Activated naive CD4-positive, alpha-beta T cell treated with anti-CD3 and anti-CD28 coated beads for 36 hours (primary cell): ENCODE data around the gene CNDP2. TPM values are rescaled to one million over a fixed set of nuclear protein-coding genes. Genes with fewer than 3 reads are reported as not detected.

Experiments
- CTCF ChIA-PET: fragments of 350-600 bp; sonication (Branson Sonifier 250); formaldehyde crosslinking; loops from one replicate; lab custom pipeline; 2021; ENCODE audit warnings: antibody characterized with exemption; lab: Charles Lee
- DNase-seq: peaks from one replicate; pipeline ENCODE4 v3.0.0-alpha.2; 2020
- H3K27ac Mint-ChIP-seq: one replicate; pipeline ENCODE4 v1.8.0; 2021; ENCODE audit warnings: mild to moderate bottlenecking, mixed read lengths
- H3K27me3 Mint-ChIP-seq: one replicate; pipeline ENCODE4 v1.8.0; 2021; ENCODE audit warnings: low read depth, mixed read lengths
- H3K36me3 Mint-ChIP-seq: one replicate; pipeline ENCODE4 v1.8.0; 2021; ENCODE audit warnings: low read depth, mixed read lengths
- H3K4me1 Mint-ChIP-seq: one replicate; pipeline ENCODE4 v1.8.0; 2021; ENCODE audit warnings: low read depth, mixed read lengths
- H3K4me3 Mint-ChIP-seq: one replicate; pipeline ENCODE4 v1.8.0; 2021; ENCODE audit warnings: mild to moderate bottlenecking, moderate library complexity, mixed read lengths
- H3K9me3 Mint-ChIP-seq: one replicate; pipeline ENCODE4 v1.8.0; 2021; ENCODE audit warnings: mixed read lengths
- intact Hi-C: fragments of 100-400 bp; cut with micrococcal nuclease; formaldehyde crosslinking; loops from one replicate; pipeline ENCODE4 v1.15.1; 2023
- total RNA-seq, 2 experiments: library from RNA; stranded (reverse); gene quantifications; one replicate each; pipeline ENCODE4 v1.2.3, GENCODE V29; 2021

Gene CNDP2
- total RNA-seq: 100 to 1,000 TPM; 101 to 107 TPM

DNA sequence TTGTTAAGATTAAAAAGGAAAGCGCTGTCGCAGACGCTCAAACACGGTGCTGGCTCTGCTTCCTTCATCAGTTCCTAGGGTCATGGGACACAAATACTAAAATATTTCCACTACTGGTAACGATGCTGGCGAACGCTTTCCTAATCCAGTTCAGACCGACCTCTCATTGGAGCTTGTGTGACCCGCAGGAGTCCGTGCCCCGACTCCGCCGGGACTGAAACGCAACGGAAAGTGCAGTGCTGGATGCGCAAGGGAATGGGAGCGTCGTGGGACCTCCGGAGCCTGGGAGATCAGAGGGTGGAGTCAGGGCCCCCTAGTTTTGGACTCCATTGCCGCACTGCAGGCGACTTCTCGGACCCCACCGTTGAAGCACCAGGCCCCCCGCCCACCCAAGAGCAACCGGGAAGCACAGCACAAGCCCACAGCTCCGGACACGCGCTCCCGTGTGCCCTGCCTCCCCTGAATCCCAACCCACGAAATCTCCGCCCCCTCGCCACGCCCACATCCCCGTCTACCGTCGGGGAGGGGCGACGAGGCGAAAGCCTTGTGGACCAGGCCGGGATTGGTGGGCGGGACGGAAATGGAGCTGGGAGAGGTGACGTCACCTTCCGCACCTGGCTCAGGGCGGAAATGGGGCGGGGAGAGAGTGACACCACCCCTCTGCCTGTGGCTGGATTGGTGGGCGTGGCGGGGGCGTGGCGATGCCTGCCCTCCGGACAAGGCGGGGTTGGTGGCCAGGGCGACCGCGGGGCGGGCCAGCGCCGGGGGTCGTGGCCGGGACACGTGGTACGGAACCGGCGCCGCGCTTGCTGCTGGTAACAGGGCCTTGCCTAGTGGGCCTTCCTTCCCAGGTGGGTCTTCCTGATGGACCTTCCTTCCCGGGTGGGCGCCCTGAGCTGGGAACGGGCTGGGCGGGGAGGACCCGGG, at the start of gene CNDP2:
Gene CNDP2 (plus strand): TSS at position 783 of the 927 bp plus-strand sequence. CDS start 3,611 bp downstream, outside the sequence.
- peaks cover 38% of the 10 kb centered on the region for H3K4me1 Mint-ChIP-seq
- no peaks in the 10 kb centered on the region for H3K9me3 Mint-ChIP-seq
- peak within 1 kb of the TSS; percentile 98 for H3K4me3 Mint-ChIP-seq
- H3K27ac Mint-ChIP-seq: peak within 1 kb of the TSS; percentile 98
- peak; percentile 100 for DNase-seq
- CTCF ChIA-PET: interaction anchor here (1.0 to 3.9 kb wide), 6 partner anchors 10 to 413 kb away, joined by 3 to 15 read pairs (median 4); no protein-coding TSS in a partner anchor
- intact Hi-C loops: loop anchor here (1.0 to 10.0 kb wide), 7 partner anchors 89 to 1879 kb away; partner anchors contain the start of genes TSHZ1 and ZNF407
- no peaks in the 10 kb centered on the region for H3K27me3 Mint-ChIP-seq
- peaks cover 16% of the 10 kb centered on the region for H3K36me3 Mint-ChIP-seq

DNA sequence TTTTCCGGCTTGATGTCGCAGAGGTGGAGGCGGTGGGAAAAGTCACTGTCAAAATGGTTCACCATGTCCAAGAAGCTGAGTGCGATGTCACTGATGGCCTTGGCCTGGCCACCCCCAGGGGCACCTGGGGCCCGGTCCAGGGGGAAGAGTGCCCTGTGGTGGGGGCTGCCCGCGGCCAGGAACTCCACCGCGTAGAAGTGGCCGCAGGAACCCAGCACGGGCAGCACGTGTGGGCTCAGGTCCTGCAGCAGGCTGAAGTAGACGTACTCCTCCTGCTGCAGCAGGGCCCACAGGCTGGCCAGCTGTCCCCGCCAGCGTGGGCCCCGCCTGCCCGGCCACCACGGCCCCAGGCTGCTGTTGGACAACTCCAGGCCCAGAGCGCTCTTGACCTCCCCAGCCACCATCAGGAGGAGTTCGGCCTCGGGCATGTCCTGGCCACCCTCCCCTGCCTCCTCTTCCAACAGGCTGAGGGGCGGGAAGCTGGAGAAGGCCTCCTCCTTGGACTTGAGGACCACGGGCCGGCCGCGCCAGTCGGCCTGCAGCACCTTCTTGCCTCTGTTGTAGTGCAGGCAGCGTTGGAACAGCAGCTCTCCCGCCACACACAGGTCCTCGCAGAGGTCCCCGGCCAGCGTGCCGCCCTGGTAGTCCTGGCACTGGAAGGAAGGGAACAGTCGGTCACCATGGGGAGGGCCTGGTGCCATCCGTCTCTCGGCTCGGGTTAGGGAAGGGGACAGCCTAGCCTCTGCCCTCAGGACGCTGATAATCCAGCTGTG, 49.3 kb upstream of the CNDP2 start:
- Mint-ChIP-seq H3K27ac (no peak overlapping the region), H3K9me3 (no peaks in the 10 kb centered on the region), H3K4me1 (no peaks in the 10 kb centered on the region), H3K27me3 (no peaks in the 10 kb centered on the region), H3K4me3 (no peak overlapping the region), H3K36me3 (no peaks in the 10 kb centered on the region)
- intact Hi-C loops: no loop called here
- CTCF ChIA-PET: no interaction called here
- DNase-seq: no peak

DNA sequence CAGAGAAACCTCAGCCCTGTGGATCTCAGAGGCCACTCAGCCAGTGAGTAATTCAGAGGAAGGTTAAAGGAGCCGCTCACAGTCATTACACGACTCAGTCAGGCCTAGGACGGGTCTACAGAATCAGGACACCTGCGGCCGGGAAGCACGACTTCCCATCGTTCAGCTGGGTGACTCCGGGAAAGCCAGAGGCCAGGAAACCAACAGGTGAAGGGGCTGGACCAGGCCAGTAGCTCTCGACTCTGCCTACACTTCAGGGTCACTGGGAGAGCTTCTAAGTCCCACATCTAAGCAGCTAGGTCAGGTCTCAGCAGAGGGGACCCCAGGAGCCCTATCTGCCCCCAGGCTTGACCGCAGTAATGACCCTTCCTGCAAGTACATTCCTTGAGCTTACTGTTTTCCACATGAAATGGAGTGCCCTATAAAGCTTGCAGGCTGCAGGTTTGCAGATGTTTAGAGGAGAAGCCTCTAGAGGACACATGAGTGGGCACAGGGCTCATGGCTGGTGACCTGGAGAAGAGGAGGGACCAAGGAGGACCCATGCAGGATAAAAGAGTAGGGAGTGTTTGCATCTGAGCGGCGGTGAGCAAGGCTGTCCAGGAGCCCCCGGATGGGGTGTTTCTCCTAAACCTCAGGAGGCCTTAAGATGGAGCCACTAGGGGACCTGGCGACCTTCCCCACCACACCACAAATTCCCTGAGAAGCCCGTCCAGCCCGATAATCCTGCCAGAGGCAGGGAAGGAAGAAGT, 48.6 kb upstream of the CNDP2 start:
- intact Hi-C loops: no loop called here
- Mint-ChIP-seq H3K27ac (no peak overlapping the region), H3K4me3 (no peak overlapping the region), H3K9me3 (no peaks in the 10 kb centered on the region), H3K27me3 (no peaks in the 10 kb centered on the region), H3K4me1 (no peaks in the 10 kb centered on the region), H3K36me3 (no peaks in the 10 kb centered on the region)
- DNase-seq: no peak
- CTCF ChIA-PET: no interaction called here

DNA sequence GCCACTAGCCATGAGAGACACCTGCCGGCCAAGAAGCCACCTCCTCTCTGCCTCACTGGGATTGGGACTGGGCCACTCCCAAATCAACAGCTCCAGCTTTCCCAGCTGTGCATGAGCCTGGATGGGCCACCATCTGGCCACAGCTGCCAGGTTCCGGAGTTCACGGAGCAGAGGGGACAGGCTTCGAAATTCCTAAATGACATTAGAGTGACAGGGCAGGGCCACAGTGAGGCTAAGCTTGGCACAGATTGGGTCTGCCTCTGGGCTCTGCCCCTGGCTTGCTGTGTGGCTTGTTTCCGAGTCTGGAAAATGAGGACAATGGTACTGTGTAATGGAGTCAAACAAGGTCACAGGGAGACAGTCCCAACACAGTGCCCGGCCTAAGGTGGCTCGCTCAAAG, 45.5 kb upstream of the CNDP2 start:
- Mint-ChIP-seq H3K4me1 (no peaks in the 10 kb centered on the region), H3K4me3 (no peak overlapping the region), H3K27ac (no peak overlapping the region), H3K9me3 (no peaks in the 10 kb centered on the region), H3K27me3 (peaks cover 17% of the 10 kb centered on the region), H3K36me3 (no peaks in the 10 kb centered on the region)
- no peak for DNase-seq
- intact Hi-C loops: no loop called here
- CTCF ChIA-PET: interaction anchor here (0.7 kb wide), 1 partner anchor 77 kb away, joined by 3 read pairs; no protein-coding TSS in a partner anchor

DNA sequence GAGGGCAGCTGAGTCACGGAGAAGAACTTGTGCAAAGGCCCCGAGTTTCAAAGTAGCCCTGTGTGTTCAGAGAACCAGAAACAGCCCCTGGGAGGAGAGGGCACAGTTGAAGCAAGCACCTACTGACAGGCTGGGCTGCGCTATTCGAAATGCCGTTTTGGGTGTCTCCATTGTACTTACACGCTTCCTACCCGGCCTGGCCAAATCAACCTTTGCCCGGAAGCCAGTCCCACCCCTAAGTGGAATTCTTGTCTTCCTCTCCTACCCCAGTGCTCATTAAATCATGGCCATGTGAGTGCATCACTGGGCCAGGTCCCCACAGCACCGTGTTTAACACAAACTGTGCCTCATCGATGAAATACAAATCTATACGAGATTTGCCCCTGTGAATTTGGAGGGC, 45.0 kb upstream of the CNDP2 start:
- H3K4me3 Mint-ChIP-seq: no peak overlapping the region
- no peaks in the 10 kb centered on the region for H3K4me1 Mint-ChIP-seq
- no peaks in the 10 kb centered on the region for H3K36me3 Mint-ChIP-seq
- H3K27ac Mint-ChIP-seq: no peak overlapping the region
- intact Hi-C loops: no loop called here
- no peaks in the 10 kb centered on the region for H3K9me3 Mint-ChIP-seq
- CTCF ChIA-PET: no interaction called here
- peaks cover 17% of the 10 kb centered on the region for H3K27me3 Mint-ChIP-seq
- no peak for DNase-seq

DNA sequence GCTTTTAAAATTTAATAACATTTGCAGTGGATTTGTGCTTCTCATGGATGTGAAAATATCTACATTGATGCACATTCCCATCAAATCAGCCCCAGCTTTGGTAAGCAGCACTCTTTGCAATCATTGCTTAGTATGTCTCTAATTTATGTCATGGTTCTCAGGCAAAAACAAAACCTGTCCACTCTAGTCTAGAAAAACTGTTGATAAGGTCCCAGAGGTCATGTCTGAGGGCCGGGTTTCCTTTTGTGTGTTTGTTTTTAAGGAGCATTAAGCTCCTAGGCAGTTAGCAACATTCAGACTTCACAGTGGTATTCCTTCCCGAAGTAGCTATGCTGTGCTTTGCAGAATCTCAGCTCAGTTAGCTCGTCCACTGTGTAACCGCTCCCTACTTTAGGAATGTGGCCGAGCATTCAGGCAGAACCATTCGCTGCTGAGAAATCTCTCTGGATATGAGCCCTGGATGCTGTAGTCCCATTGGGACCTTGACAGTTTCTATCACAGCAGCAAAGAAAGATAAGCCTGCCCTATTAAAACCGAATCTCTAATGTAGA, 43.1 kb upstream of the CNDP2 start:
- Mint-ChIP-seq H3K27ac (no peak overlapping the region), H3K4me1 (peaks cover 4% of the 10 kb centered on the region), H3K27me3 (peaks cover 24% of the 10 kb centered on the region), H3K9me3 (no peaks in the 10 kb centered on the region), H3K36me3 (no peaks in the 10 kb centered on the region), H3K4me3 (no peak overlapping the region)
- DNase-seq: no peak
- CTCF ChIA-PET: no interaction called here
- intact Hi-C loops: no loop called here

DNA sequence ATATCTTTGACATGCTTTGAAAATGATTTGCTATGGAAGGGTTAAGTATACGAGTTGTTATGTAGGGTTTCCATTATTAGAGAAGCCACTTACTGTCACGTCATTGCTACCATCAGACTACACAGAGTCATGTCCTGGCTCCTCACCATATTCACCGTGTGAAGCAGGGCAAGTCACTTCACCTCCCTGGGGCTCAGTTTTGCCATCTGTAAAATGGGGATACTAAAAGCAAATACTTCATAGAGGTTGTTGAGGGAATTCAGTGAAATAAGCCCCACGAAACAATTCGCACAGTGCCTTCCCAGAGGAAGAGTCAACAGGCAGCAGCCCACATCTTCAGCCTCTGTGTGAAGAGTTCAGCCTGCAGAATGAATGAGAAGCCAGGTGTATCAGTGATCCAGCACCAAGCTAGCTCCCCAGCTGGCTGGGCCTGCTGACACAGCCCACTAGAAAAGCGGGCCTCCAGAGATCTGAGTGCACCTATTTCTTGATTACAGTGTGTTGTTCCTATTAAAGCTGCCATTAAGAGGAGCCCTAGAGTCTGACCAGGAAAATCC, 42.4 kb upstream of the CNDP2 start:
- no peak overlapping the region for H3K4me3 Mint-ChIP-seq
- no peaks in the 10 kb centered on the region for H3K9me3 Mint-ChIP-seq
- peaks cover 28% of the 10 kb centered on the region for H3K27me3 Mint-ChIP-seq
- no peak for DNase-seq
- H3K4me1 Mint-ChIP-seq: peaks cover 8% of the 10 kb centered on the region
- no peaks in the 10 kb centered on the region for H3K36me3 Mint-ChIP-seq
- H3K27ac Mint-ChIP-seq: no peak overlapping the region
- CTCF ChIA-PET: no interaction called here
- intact Hi-C loops: no loop called here

DNA sequence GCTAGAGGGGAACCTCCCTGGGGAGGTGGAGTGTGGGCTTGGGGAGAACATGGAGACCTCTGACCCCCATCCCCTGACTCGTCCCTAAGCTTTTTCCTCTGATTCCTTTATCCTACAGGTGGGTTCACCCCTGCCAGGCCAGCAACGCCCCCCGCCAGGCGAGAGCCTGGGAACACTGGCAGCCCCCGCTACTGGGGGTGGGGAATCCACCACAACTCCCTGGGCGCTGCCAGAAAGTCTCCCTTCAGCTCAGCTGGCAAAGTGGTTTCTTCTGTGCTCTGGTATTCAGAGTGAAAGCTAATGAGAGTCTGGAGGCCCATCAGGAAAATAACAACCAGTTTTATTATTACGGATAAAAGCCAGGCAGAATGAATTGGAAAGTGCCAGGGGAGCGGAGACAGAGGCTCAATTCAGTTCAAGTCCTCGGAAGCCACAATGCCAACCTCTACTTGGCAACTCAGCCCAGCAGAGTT, 41.8 kb upstream of the CNDP2 start:
- DNase-seq: no peak
- intact Hi-C loops: no loop called here
- H3K9me3 Mint-ChIP-seq: no peaks in the 10 kb centered on the region
- peaks cover 28% of the 10 kb centered on the region for H3K27me3 Mint-ChIP-seq
- no peaks in the 10 kb centered on the region for H3K36me3 Mint-ChIP-seq
- CTCF ChIA-PET: no interaction called here
- H3K27ac Mint-ChIP-seq: no peak overlapping the region
- H3K4me1 Mint-ChIP-seq: peaks cover 8% of the 10 kb centered on the region
- no peak overlapping the region for H3K4me3 Mint-ChIP-seq

DNA sequence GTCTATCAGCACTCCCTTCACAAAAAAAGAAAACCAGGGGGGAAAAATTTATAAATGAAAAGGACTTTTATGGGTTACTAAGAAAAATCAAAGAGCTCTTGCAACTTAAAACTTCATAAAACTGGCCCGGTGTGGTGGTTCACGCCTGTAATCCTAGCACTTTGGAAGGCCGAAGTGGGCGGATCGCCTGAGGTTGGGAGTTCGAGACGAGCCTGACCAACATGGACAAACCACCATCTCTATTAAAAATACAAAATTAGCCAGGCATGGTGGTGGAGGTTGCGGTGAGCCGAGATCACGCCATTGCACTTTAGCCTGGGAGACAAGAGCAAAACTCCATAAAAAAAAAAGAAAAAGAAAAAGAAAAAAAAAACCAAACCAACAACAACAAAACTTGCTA, 40.8 kb upstream of the CNDP2 start:
- CTCF ChIA-PET: no interaction called here
- no peak overlapping the region for H3K27ac Mint-ChIP-seq
- no peaks in the 10 kb centered on the region for H3K9me3 Mint-ChIP-seq
- intact Hi-C loops: no loop called here
- peaks cover 8% of the 10 kb centered on the region for H3K4me1 Mint-ChIP-seq
- no peaks in the 10 kb centered on the region for H3K36me3 Mint-ChIP-seq
- DNase-seq: no peak
- H3K27me3 Mint-ChIP-seq: peaks cover 28% of the 10 kb centered on the region
- no peak overlapping the region for H3K4me3 Mint-ChIP-seq

DNA sequence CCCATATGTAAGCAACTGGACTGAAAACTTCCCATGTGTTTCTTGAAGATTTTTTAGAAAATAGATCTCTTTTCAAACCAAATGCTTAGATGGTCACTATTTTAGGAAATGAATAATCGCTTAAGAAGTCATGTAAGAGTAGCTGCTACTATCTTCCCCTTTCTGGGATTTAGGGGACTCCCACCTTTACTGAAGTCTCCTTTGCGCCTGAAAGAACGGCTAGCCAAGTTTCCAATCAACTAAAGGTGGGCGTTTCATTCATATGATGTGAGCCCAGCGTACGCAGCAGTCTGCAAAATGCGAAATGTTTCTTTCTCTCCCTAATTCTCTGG, 40.2 kb upstream of the CNDP2 start:
- CTCF ChIA-PET: no interaction called here
- Mint-ChIP-seq H3K36me3 (no peaks in the 10 kb centered on the region), H3K27ac (no peak overlapping the region), H3K27me3 (peaks cover 28% of the 10 kb centered on the region), H3K4me1 (peaks cover 8% of the 10 kb centered on the region), H3K9me3 (no peaks in the 10 kb centered on the region), H3K4me3 (no peak overlapping the region)
- intact Hi-C loops: no loop called here
- no peak for DNase-seq

DNA sequence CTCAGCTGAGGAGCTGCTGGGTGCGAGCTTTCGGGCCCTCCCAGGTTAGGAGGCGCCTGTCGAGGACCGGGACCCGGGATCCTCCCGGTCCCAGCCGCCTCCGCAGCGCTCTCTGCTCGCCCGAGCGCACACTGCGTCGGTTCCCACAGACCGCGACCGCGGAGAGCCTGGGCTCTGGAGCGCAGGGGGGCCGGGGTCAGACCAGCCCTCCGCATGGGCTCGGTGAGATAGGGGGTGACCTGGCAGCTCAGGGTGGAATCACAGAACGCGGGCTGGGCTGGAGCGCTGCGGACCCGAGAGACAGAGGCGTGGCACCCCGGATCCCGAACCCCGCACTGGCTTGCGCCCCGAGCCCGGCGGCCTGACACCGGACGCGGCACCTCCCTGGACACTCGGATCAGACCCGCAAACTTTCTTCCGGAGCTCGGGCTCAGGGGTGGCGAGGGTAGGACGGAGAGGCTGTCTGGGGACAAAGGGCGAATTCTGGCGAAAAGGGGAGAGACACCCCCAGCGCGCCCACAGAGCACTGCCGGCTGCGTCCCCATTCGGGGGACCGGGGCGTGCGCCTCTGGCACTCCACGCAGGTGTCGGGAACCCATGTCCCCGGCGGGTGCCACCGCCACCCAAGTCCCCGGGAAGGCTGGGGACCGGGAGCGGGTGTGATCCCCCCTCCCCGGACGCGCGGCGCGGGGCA, 39.7 kb upstream of the CNDP2 start:
- no peaks in the 10 kb centered on the region for H3K9me3 Mint-ChIP-seq
- CTCF ChIA-PET: no interaction called here
- H3K27ac Mint-ChIP-seq: no peak overlapping the region
- intact Hi-C loops: no loop called here
- peaks cover 8% of the 10 kb centered on the region for H3K4me1 Mint-ChIP-seq
- no peak for DNase-seq
- peaks cover 28% of the 10 kb centered on the region for H3K27me3 Mint-ChIP-seq
- peak overlapping the region; percentile 32 for H3K4me3 Mint-ChIP-seq
- H3K36me3 Mint-ChIP-seq: no peaks in the 10 kb centered on the region
